Activated CD8-positive, alpha-beta T cell treated with anti-CD3 and anti-CD28 coated beads for 36 hours (primary cell): ENCODE data around the gene RCSD1. TPM values are rescaled to one million over a fixed set of nuclear protein-coding genes. Genes with fewer than 3 reads are reported as not detected.
"Not testable (repeated sequence)": the region's sequence is repeated elsewhere in the genome, so short reads cannot be mapped to it uniquely, and the experiment has no call there.

Experiments
- ATAC-seq: fragments of 200-7000 bp; cut with Tn5 transposase; one replicate; pipeline ENCODE4 v1.10.0; 2021; ENCODE audit warnings: mild to moderate bottlenecking, moderate library complexity
- CTCF ChIA-PET: fragments of 350-600 bp; sonication (Branson Sonifier 250); formaldehyde crosslinking; loops from one replicate; lab custom pipeline; 2021; ENCODE audit warnings: antibody characterized with exemption; lab: Charles Lee
- POLR2A ChIA-PET: fragments of 350-600 bp; sonication (Branson Sonifier 250); formaldehyde crosslinking; loops from one replicate; lab custom pipeline; 2021; ENCODE audit warnings: antibody characterized with exemption; lab: Charles Lee
- DNase-seq: peaks from one replicate; pipeline ENCODE4 v3.0.0-alpha.2; 2020
- H3K27ac Mint-ChIP-seq: one replicate; pipeline ENCODE4 v1.8.0; 2021; ENCODE audit warnings: mild to moderate bottlenecking, mixed read lengths
- H3K27me3 Mint-ChIP-seq: one replicate; pipeline ENCODE4 v1.8.0; 2021; ENCODE audit warnings: mixed read lengths
- H3K36me3 Mint-ChIP-seq: one replicate; pipeline ENCODE4 v1.8.0; 2021; ENCODE audit warnings: low read depth, mixed read lengths
- H3K4me1 Mint-ChIP-seq: one replicate; pipeline ENCODE4 v1.8.0; 2021; ENCODE audit warnings: low read depth, mixed read lengths
- H3K4me3 Mint-ChIP-seq: one replicate; pipeline ENCODE4 v1.8.0; 2021; ENCODE audit warnings: mild to moderate bottlenecking, moderate library complexity, mixed read lengths
- H3K9me3 Mint-ChIP-seq: one replicate; pipeline ENCODE4 v1.8.0; 2021; ENCODE audit warnings: mixed read lengths
- CTCF ChIP-seq: fragments of 200-600 bp; IDR thresholded peaks from one replicate; pipeline ENCODE4 v1.8.0; 2022; ENCODE audit warnings: antibody characterized with exemption, mild to moderate bottlenecking
- intact Hi-C: fragments of 100-400 bp; cut with micrococcal nuclease; formaldehyde crosslinking; loops from one replicate; pipeline ENCODE4 v1.10.0; 2022
- total RNA-seq, 2 experiments: library from RNA; stranded (reverse); gene quantifications; one replicate each; pipeline ENCODE4 v1.2.3, GENCODE V29; 2021

The RCSD1 gene
- total RNA-seq, 2 experiments from 2014 or later: 66.4 to 67.9 TPM

- peaks cover 3% of the 10 kb centered on the region for H3K9me3 Mint-ChIP-seq
- peaks cover 7% of the 10 kb centered on the region for H3K36me3 Mint-ChIP-seq
- DNase-seq (no peak), ATAC-seq (no peak)
- ChIA-PET POLR2A (no interaction called here), CTCF (no interaction called here)
- intact Hi-C loops: no loop called here
- no peak overlapping the region for H3K4me3 Mint-ChIP-seq
- TF ChIP-seq CTCF: no peak
- H3K27me3 Mint-ChIP-seq: no peaks in the 10 kb centered on the region
- H3K4me1 Mint-ChIP-seq: peaks cover 2% of the 10 kb centered on the region
- H3K27ac Mint-ChIP-seq: no peak overlapping the region
These were observed 108.1 kb downstream of the RCSD1 start for GRCh38 chr1:167738158-167738557.

- H3K4me3 Mint-ChIP-seq: no peak overlapping the region
- H3K27me3 Mint-ChIP-seq: no peaks in the 10 kb centered on the region
- peaks cover 2% of the 10 kb centered on the region for H3K4me1 Mint-ChIP-seq
- no peak overlapping the region for H3K27ac Mint-ChIP-seq
- H3K36me3 Mint-ChIP-seq: peaks cover 7% of the 10 kb centered on the region
- peaks cover 3% of the 10 kb centered on the region for H3K9me3 Mint-ChIP-seq
- CTCF ChIA-PET: interaction anchor here (1.1 to 1.6 kb wide), 2 partner anchors 9 to 36 kb away, joined by 3 read pairs; no protein-coding TSS in a partner anchor
- intact Hi-C loops: no loop called here
- POLR2A ChIA-PET: interaction anchor here (0.8 to 1.5 kb wide), 3 partner anchors 19 to 151 kb away, joined by 3 read pairs; no protein-coding TSS in a partner anchor
- DNase-seq (no peak), ATAC-seq (no peak)
- TF ChIP-seq CTCF: no peak
These were observed 109.7 kb downstream of the RCSD1 start for GRCh38 chr1:167739752-167740151.

GRCh38 chr1:167741103-167741502 lies 111.1 kb downstream of the RCSD1 start:
- H3K27ac Mint-ChIP-seq, ATAC-seq, H3K36me3 Mint-ChIP-seq, DNase-seq, H3K4me3 Mint-ChIP-seq, H3K4me1 Mint-ChIP-seq, H3K9me3 Mint-ChIP-seq, intact Hi-C loops, POLR2A ChIA-PET, CTCF ChIA-PET, H3K27me3 Mint-ChIP-seq: not testable (repeated sequence)

GRCh38 chr1:167742392-167743057 lies 112.5 kb downstream of the RCSD1 start:
- H3K27ac Mint-ChIP-seq, POLR2A ChIA-PET, DNase-seq, H3K36me3 Mint-ChIP-seq, H3K9me3 Mint-ChIP-seq, H3K4me1 Mint-ChIP-seq, ATAC-seq, CTCF ChIA-PET, H3K4me3 Mint-ChIP-seq, intact Hi-C loops, H3K27me3 Mint-ChIP-seq: not testable (repeated sequence)

GRCh38 chr1:167744901-167745300 lies 114.9 kb downstream of the RCSD1 start:
- POLR2A ChIA-PET: no interaction called here
- H3K27ac Mint-ChIP-seq: no peak overlapping the region
- H3K9me3 Mint-ChIP-seq: no peaks in the 10 kb centered on the region
- no peak overlapping the region for H3K4me3 Mint-ChIP-seq
- H3K4me1 Mint-ChIP-seq: peaks cover 2% of the 10 kb centered on the region
- ATAC-seq: no peak
- DNase-seq: no peak
- CTCF ChIA-PET: no interaction called here
- H3K36me3 Mint-ChIP-seq: no peaks in the 10 kb centered on the region
- no peaks in the 10 kb centered on the region for H3K27me3 Mint-ChIP-seq
- intact Hi-C loops: no loop called here
- no peak for TF ChIP-seq CTCF

- no peak for TF ChIP-seq CTCF
- no peak overlapping the region for H3K27ac Mint-ChIP-seq
These were observed 116.1 kb downstream of the RCSD1 start for GRCh38 chr1:167746013-167746672.

More at GRCh38 chr1:167746013-167746672, 116.1 kb downstream of the RCSD1 start:
- Mint-ChIP-seq H3K4me3 (no peak overlapping the region), H3K9me3 (no peaks in the 10 kb centered on the region), H3K4me1 (peaks cover 2% of the 10 kb centered on the region), H3K27me3 (no peaks in the 10 kb centered on the region), H3K36me3 (no peaks in the 10 kb centered on the region)
- intact Hi-C loops: no loop called here
- DNase-seq (no peak), ATAC-seq (no peak)
- ChIA-PET CTCF (no interaction called here), POLR2A (no interaction called here)
